B cell (primary cell): Measurements from ENCODE around the gene HHIPL1. TPM values are rescaled to one million over a fixed set of nuclear protein-coding genes. Genes with fewer than 3 reads are reported as not detected.

Experiments used
- ATAC-seq: fragments of 200-7000 bp; cut with Tn5 transposase; one replicate; pipeline ENCODE4 v1.10.0; 2021; ENCODE audit warnings: low read depth, mild to moderate bottlenecking, moderate number of reproducible peaks, moderate library complexity
- CTCF ChIA-PET: fragments of 350-600 bp; sonication (Branson Sonifier 250); formaldehyde crosslinking; loops from one replicate; lab custom pipeline; 2021; ENCODE audit warnings: antibody characterized with exemption, inconsistent platforms; lab: Charles Lee
- POLR2A ChIA-PET: fragments of 350-600 bp; sonication (Branson Sonifier 250); formaldehyde crosslinking; loops from one replicate; lab custom pipeline; 2021; ENCODE audit warnings: antibody characterized with exemption; lab: Charles Lee
- DNase-seq: peaks from one replicate; pipeline ENCODE4 v3.0.0; 2013
- H2AFZ ChIP-seq: 2 replicates; pipeline ENCODE4 v1.6.1; 2012; ENCODE audit warnings: mild to moderate bottlenecking, low read depth, low read length; ENCODE audit not compliant: insufficient read depth, poor library complexity, severe bottlenecking
- H3K27ac ChIP-seq, 2 donors: 1 replicate in 1 of 2; 2 replicates in 1 of 2; pipeline ENCODE4 v1.5.1; 2012 to 2013; ENCODE audit warnings: low read length in 2 of 2, mild to moderate bottlenecking in 2 of 2, moderate library complexity in 1 of 2
- H3K27me3 ChIP-seq, 4 experiments: fragments of 200-600 bp in 1 of 4; sonication (generic) in 1 of 4; replicated peaks in 1 of 4; 1 replicate in 2 of 4; 2 replicates in 2 of 4; pipeline versions ENCODE4 v1.6.1 to v1.7.0; 2013 to 2016; ENCODE audit warnings: low read length in 3 of 4, mild to moderate bottlenecking in 2 of 4, mixed read lengths in 1 of 4, moderate library complexity in 1 of 4; ENCODE audit not compliant: insufficient read depth in 4 of 4, control insufficient read depth in 3 of 4; ENCODE audit errors: control extremely low read depth in 1 of 4
- H3K36me3 ChIP-seq, 2 experiments: replicated peaks in 1 of 2; 1 replicate in 1 of 2; 2 replicates in 1 of 2; pipeline versions ENCODE4 v1.6.1 to v1.7.1; 2013; ENCODE audit warnings: low read length in 1 of 2; ENCODE audit not compliant: insufficient read depth in 2 of 2, control insufficient read depth in 1 of 2; ENCODE audit errors: control extremely low read depth in 1 of 2, extremely low read depth in 1 of 2
- H3K4me1 ChIP-seq, 2 donors: fragments of 200-600 bp in 1 of 2; sonication (generic) in 1 of 2; 1 replicate in 1 of 2; 2 replicates in 1 of 2; pipeline versions ENCODE4 v1.5.1 to v1.6.1; 2013 to 2017; ENCODE audit warnings: low read length in 2 of 2; ENCODE audit not compliant: control insufficient read depth in 2 of 2, insufficient read depth in 2 of 2
- H3K4me2 ChIP-seq: replicated peaks from 2 replicates; pipeline ENCODE3; 2012; ENCODE audit warnings: mild to moderate bottlenecking, low read depth, low read length; ENCODE audit not compliant: poor library complexity, severe bottlenecking
- H3K4me3 ChIP-seq, 5 experiments: fragments of 200-600 bp in 1 of 5; sonication (generic) in 1 of 5; 1 replicate in 3 of 5; 2 replicates in 2 of 5; pipeline versions ENCODE4 v1.5.1 to v1.7.0; 2011 to 2016; ENCODE audit warnings: low read length in 4 of 5, mild to moderate bottlenecking in 4 of 5, low read depth in 2 of 5, control low read depth in 1 of 5, moderate library complexity in 1 of 5; ENCODE audit not compliant: insufficient read depth in 1 of 5; ENCODE audit errors: control extremely low read depth in 1 of 5, extremely low read depth in 1 of 5
- H3K79me2 ChIP-seq: fragments of 200-600 bp; sonication (generic); one replicate; pipeline ENCODE4 v1.6.0; 2016; ENCODE audit warnings: low read length; ENCODE audit not compliant: control insufficient read depth, insufficient read depth
- H3K9ac ChIP-seq: fragments of 200-600 bp; sonication (generic); 2 replicates; pipeline ENCODE4 v1.6.1; 2017; ENCODE audit warnings: mild to moderate bottlenecking, low read length, moderate library complexity
- H3K9me3 ChIP-seq, 3 donors: one replicate each; pipeline versions ENCODE4 v1.6.1 to v1.7.1; 2013; ENCODE audit warnings: low read length in 2 of 3; ENCODE audit not compliant: control insufficient read depth in 2 of 3, insufficient read depth in 1 of 3; ENCODE audit errors: control extremely low read depth in 1 of 3
- H4K20me1 ChIP-seq: 2 replicates; pipeline ENCODE4 v1.6.0; 2012; ENCODE audit warnings: mild to moderate bottlenecking, low read length; ENCODE audit not compliant: insufficient read depth, control insufficient read depth, poor library complexity, severe bottlenecking
- H3K27ac Mint-ChIP-seq: one replicate; pipeline ENCODE4 v1.8.0; 2021; ENCODE audit warnings: mixed read lengths
- H3K27me3 Mint-ChIP-seq: one replicate; pipeline ENCODE4 v1.8.0; 2021; ENCODE audit warnings: mixed read lengths
- H3K4me1 Mint-ChIP-seq: one replicate; pipeline ENCODE4 v1.8.0; 2021; ENCODE audit warnings: mixed read lengths
- H3K4me3 Mint-ChIP-seq: one replicate; pipeline ENCODE4 v1.8.0; 2021; ENCODE audit warnings: mixed read lengths
- H3K9me3 Mint-ChIP-seq: one replicate; pipeline ENCODE4 v1.8.0; 2022; ENCODE audit warnings: mixed read lengths; ENCODE audit not compliant: insufficient read depth
- EZH2 ChIP-seq: IDR thresholded peaks from 2 replicates; pipeline ENCODE4 v1.6.1; 2012; ENCODE audit warnings: borderline replicate concordance, low read depth, mild to moderate bottlenecking, moderate library complexity, low read length; ENCODE audit not compliant: insufficient read depth, poor library complexity, severe bottlenecking
- WGBS: methylation state at CpG from one replicate; pipeline ENCODE4 v1.1.5; 2013; ENCODE audit warnings: missing lambda C conversion rate; ENCODE audit not compliant: insufficient coverage; 5-methylcytosine and 5-hydroxymethylcytosine counted together
- intact Hi-C: fragments of 100-400 bp; cut with micrococcal nuclease; formaldehyde crosslinking; loops from one replicate; pipeline ENCODE4 v1.10.0; 2022
- polyA plus RNA-seq: library from polyadenylated mRNA; depleted of rRNA; stranded (reverse); fragments of >200 nt; gene quantifications from 2 replicates; pipeline ENCODE4 v1.2.3, GENCODE V29; 2012
- total RNA-seq, 2 donors: library from RNA; stranded (reverse); fragments of 120-200 nt in 1 of 2; gene quantifications; 1 replicate in 1 of 2; 2 replicates in 1 of 2; pipeline versions ENCODE4 v1.2.3 to v1.2.4, GENCODE V29; 2013 to 2022
- TF ChIP-seq, protein P1 (sequence below): fragments of 200-600 bp; IDR thresholded peaks from one replicate; pipeline ENCODE4 v1.8.0; 2022; ENCODE audit warnings: antibody characterized with exemption, mild to moderate bottlenecking

The HHIPL1 gene
- total and polyA plus RNA-seq, 2 donors (not counting 1 experiment from before 2014, with no cell fraction given), result not detected

DNA sequence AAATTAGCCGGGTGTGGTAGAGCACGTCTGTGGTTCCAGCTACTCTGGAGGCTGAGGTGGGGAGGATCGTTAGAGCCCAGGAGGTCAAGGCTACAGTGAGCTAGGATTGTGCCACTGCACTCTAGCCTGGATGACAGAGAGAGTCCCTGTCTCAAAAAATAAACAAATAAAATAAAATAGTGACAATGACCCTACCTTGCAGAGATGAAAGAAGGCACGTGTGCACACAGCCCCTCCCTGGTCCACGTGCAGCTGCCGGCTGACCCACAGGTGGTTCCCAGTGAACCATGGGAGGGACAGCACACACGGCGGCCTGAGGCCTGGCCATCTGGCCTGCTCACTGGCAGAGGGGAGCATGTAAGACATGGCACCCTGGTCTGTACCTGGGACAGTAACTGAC is 4.7 kb downstream of the HHIPL1 start:
- no peak overlapping the region for H3K9ac ChIP-seq
- peaks cover 2% of the 10 kb centered on the region for H3K9me3 Mint-ChIP-seq
- no peak overlapping the region for H3K27ac Mint-ChIP-seq
- CTCF ChIA-PET, result no interaction called here
- no peak for ATAC-seq
- H3K4me2 ChIP-seq, result no peak overlapping the region
- H3K4me1 Mint-ChIP-seq, result peaks cover 2% of the 10 kb centered on the region
- H4K20me1 ChIP-seq, result no peaks in the 10 kb centered on the region
- 87% methylated on average over 7 of the region's 8 CpGs for WGBS
- peaks cover 0 to 21% (median 5%) of the 10 kb centered on the region in 4 experiments for H3K27me3 ChIP-seq
- no peak for TF ChIP-seq EZH2
- TF ChIP-seq, protein P1, sequence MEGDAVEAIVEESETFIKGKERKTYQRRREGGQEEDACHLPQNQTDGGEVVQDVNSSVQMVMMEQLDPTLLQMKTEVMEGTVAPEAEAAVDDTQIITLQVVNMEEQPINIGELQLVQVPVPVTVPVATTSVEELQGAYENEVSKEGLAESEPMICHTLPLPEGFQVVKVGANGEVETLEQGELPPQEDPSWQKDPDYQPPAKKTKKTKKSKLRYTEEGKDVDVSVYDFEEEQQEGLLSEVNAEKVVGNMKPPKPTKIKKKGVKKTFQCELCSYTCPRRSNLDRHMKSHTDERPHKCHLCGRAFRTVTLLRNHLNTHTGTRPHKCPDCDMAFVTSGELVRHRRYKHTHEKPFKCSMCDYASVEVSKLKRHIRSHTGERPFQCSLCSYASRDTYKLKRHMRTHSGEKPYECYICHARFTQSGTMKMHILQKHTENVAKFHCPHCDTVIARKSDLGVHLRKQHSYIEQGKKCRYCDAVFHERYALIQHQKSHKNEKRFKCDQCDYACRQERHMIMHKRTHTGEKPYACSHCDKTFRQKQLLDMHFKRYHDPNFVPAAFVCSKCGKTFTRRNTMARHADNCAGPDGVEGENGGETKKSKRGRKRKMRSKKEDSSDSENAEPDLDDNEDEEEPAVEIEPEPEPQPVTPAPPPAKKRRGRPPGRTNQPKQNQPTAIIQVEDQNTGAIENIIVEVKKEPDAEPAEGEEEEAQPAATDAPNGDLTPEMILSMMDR, result no peak
- H3K79me2 ChIP-seq, result no peaks in the 10 kb centered on the region
- H2AFZ ChIP-seq, result no peak overlapping the region
- peaks cover 3% of the 10 kb centered on the region in 2 donors for H3K4me1 ChIP-seq
- peaks cover 33% of the 10 kb centered on the region for H3K27me3 Mint-ChIP-seq
- H3K27ac ChIP-seq, result no peak overlapping the region
- intact Hi-C loops, result no loop called here
- peaks cover 0 to 6% (median 0%) of the 10 kb centered on the region in 3 donors for H3K9me3 ChIP-seq
- H3K4me3 ChIP-seq, result no peak overlapping the region
- no peaks in the 10 kb centered on the region for H3K36me3 ChIP-seq
- DNase-seq, result no peak
- POLR2A ChIA-PET, result no interaction called here
- no peak overlapping the region for H3K4me3 Mint-ChIP-seq

DNA sequence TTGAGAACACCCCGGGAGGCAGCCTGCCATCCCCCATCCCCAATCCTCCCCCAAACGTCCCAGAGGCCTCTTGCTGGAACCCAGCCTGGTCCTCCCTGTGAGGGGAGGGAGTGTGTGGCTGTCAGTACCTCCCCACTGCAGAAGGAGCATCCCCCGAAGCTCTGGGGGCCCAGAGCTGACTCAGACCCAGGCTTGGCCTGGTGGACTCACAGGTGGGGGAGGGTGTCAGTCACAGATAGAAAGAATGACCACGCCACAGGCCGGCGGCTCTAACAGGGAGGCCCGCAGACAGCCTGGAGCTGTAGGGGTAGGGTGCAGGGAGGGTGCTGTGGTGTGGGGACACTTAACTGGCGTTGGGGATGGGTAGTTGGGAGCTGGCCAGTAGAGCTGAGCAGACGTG is 5.3 kb downstream of the HHIPL1 start:
- ATAC-seq (no peak), DNase-seq (no peak)
- Histone ChIP-seq H2AFZ (no peak overlapping the region), H4K20me1 (no peaks in the 10 kb centered on the region), H3K79me2 (no peaks in the 10 kb centered on the region), H3K4me2 (no peak overlapping the region), H3K4me1 (peaks cover 3% of the 10 kb centered on the region in 2 donors), H3K27ac (no peak overlapping the region), H3K9ac (no peak overlapping the region), H3K36me3 (no peaks in the 10 kb centered on the region), H3K9me3 (peaks cover 0 to 6% (median 0%) of the 10 kb centered on the region in 3 donors), H3K27me3 (peaks cover 0 to 23% (median 5%) of the 10 kb centered on the region in 4 experiments), H3K4me3 (no peak overlapping the region)
- peaks cover 2% of the 10 kb centered on the region for H3K4me1 Mint-ChIP-seq
- WGBS, result 93% methylated on average over 7 of the region's 9 CpGs
- ChIA-PET POLR2A (no interaction called here), CTCF (no interaction called here)
- H3K27ac Mint-ChIP-seq, result no peak overlapping the region
- peaks cover 35% of the 10 kb centered on the region for H3K27me3 Mint-ChIP-seq
- intact Hi-C loops, result no loop called here
- H3K9me3 Mint-ChIP-seq, result peaks cover 3% of the 10 kb centered on the region
- H3K4me3 Mint-ChIP-seq, result no peak overlapping the region
- TF ChIP-seq EZH2, result no peak
- TF ChIP-seq, protein P1, result no peak
